Stimulated activated CD4-positive, alpha-beta T cell treated with anti-CD3 and anti-CD28 coated beads, Interleukin-4, amount 100 ng/mL, for 48 hours (primary cell): ENCODE data around the gene APOH.
"Not testable (repeated sequence)": the region's sequence is repeated elsewhere in the genome, so short reads cannot be mapped to it uniquely, and the experiment has no call there.

ENCODE experiments used
- DNase-seq, 2 donors: peaks; one replicate each; pipeline ENCODE4 v3.0.0-alpha.2; 2020; ENCODE audit warnings: low read depth in 2 of 2

The APOH gene

GRCh38 chr17:66228887-66229782, at the start of gene APOH:
TSS of gene APOH (minus strand) at chr17:66229415. CDS start at chr17:66229379, 36 bp downstream.
- no peak for DNase-seq

GRCh38 chr17:66277191-66277590, 48.0 kb upstream of the APOH start:
- DNase-seq: no peak

- no peak for DNase-seq
Observed at GRCh38 chr17:66276328-66276937, 47.2 kb upstream of the APOH start.

- DNase-seq: peak in 1 of 2 donors; percentile 22
Observed at GRCh38 chr17:66275651-66276050, 46.4 kb upstream of the APOH start.

GRCh38 chr17:66273586-66273848, 44.3 kb upstream of the APOH start:
- DNase-seq: no peak

GRCh38 chr17:66272811-66273585, 43.8 kb upstream of the APOH start:
- DNase-seq: no peak

GRCh38 chr17:66271512-66271911, 42.3 kb upstream of the APOH start:
- no peak for DNase-seq

- DNase-seq: no peak
Observed at GRCh38 chr17:66270106-66270505, 40.9 kb upstream of the APOH start.

- DNase-seq: no peak
Observed at GRCh38 chr17:66268247-66268927, 39.2 kb upstream of the APOH start.

GRCh38 chr17:66264696-66265095, 35.5 kb upstream of the APOH start:
- no peak for DNase-seq

- DNase-seq: no peak
Observed at GRCh38 chr17:66262767-66263166, 33.6 kb upstream of the APOH start.

GRCh38 chr17:66260688-66261087, 31.5 kb upstream of the APOH start:
- DNase-seq: no peak

GRCh38 chr17:66260275-66260674, 31.1 kb upstream of the APOH start:
- no peak for DNase-seq

GRCh38 chr17:66255527-66255971, 26.3 kb upstream of the APOH start:
- DNase-seq: no peak

GRCh38 chr17:66255112-66255511, 25.9 kb upstream of the APOH start:
- peak in 1 of 2 donors; percentile 16 for DNase-seq

- not testable (repeated sequence) for DNase-seq
Observed at GRCh38 chr17:66253458-66253857, 24.2 kb upstream of the APOH start.

- no peak for DNase-seq
Observed at GRCh38 chr17:66250686-66251085, 21.5 kb upstream of the APOH start.

GRCh38 chr17:66248285-66248684, 19.1 kb upstream of the APOH start:
- no peak for DNase-seq

- no peak for DNase-seq
Observed at GRCh38 chr17:66241839-66242238, 12.6 kb upstream of the APOH start.

- DNase-seq: no peak
Observed at GRCh38 chr17:66240630-66241029, 11.4 kb upstream of the APOH start.

GRCh38 chr17:66240013-66240412, 10.8 kb upstream of the APOH start:
- no peak for DNase-seq

GRCh38 chr17:66235377-66235994, 6.3 kb upstream of the APOH start:
- no peak for DNase-seq
